ENCODE data around the gene FAM219B.
A peak's percentile ranks its signal among the peaks of the same experiment; 100 is the strongest.
"Not testable (repeated sequence)": the region's sequence is repeated elsewhere in the genome, so short reads cannot be mapped to it uniquely, and the experiment has no call there.

FAM219B gene

DNA sequence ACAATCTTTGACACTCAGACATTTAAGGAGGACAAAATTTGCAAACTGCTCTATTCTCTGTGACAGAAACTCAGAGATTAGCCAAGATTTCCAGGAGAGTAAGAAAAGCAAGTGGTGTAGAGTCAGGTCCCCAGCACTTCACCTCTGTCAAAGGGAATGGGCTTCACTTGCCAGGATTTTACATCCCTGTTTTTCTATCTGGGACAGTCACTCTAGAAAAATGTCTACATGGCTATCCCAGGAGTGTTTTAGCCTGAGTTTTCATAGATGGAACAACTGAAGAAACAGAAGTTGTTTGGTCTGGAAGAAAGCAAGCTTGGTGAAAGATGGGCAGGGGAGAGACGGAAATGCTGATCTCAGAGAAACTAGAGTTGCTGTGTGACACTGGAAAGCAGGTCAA is 3.0 kb downstream of the FAM219B start:
- no peak for DNase-seq (ENCODE audit: low read depth)

- no peak for DNase-seq (ENCODE audit: low read depth)
Measured at GRCh38 chr15:74902295-74903075, 4.2 kb downstream of the FAM219B start.

DNA sequence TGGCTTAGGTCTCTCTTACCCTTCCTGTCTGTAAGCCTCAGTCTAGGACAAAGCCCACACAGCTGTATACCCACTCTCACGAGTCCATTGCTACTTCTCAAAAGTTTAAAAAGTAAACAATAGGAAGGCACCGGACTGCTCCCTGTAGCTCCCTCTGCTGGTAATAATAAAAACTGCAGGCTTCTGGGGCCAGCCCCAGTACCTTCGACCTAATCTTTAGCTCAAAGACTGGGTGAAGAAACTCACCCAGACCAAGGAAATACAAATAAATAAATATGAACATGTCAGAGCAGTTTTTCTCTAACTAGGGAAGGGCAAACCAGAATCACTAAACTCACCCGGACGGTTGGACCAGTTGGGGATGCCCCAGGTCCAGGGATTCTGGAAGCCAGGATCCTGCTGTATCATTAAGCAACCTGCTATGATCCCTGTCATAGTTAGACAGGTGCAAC is 5.0 kb downstream of the FAM219B start:
- peak; percentile 59 for DNase-seq (ENCODE audit: low read depth)

GRCh38 chr15:74897300-74897701 is 9.3 kb downstream of the FAM219B start:
- no peak for DNase-seq (ENCODE audit: low read depth)

DNA sequence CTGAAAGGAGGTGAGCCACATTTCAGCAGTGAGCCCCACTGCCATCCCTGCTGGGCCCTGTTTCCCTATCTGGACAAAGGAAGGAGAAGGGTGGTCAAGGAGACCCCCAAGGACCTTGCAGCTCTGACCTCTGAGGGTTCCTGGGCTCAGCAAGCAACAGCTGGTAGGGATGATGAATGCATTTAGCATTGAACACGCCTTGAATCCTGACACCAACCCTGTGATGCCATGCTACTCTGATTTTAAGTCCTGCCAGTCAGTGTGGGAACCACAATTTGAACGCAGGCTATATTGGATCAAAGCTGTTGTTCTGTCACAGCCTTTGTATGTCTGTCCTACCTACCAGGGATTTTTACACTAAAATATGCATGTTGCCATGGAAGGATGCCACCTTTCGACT is 10.3 kb downstream of the FAM219B start:
- no peak for DNase-seq (ENCODE audit: low read depth)

DNA sequence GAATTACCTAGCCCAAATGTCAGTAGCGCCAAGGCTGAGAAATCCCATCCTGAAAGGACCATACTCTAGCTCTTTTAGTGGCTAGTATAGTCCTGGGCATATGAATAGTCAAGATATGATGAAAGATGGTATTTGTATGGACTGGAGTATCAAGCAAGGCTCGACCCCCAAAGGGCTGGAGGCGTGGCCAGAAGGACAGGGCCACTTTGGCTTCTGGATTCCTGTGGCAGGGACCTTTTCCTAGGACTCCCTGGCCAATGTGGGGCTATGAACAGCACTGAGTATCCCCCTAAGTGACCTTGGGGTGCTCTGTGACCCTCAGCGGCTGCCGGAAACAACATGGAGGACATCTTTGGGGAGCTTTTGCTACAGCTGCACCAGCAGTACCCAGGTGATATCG is 10.8 kb downstream of the FAM219B start:
- DNase-seq (ENCODE audit: low read depth) = no peak

- not testable (repeated sequence) for DNase-seq (ENCODE audit: low read depth)
Measured at GRCh38 chr15:74894383-74894782, 12.3 kb downstream of the FAM219B start.

DNA sequence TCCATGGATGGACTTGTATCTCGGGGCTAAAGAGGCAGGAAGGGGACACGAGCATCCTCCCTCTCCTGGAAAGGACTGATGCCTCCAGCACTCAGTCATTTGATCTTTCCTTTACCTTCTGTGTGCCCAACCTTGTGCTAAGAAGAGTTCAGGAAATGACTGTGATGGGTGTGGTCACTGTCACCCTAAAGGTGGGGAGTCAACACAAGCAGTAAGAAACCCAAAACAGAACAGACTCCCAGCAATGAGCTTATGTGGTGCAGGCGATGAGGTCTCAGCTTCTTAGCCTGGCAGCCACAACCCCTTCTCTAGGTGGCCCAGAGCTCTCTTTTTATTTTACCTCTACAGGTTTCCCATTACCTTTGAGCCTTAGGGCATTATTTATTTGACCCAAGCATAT is 13.0 kb downstream of the FAM219B start:
- DNase-seq (ENCODE audit: low read depth) = no peak

GRCh38 chr15:74892931-74893330 is 13.7 kb downstream of the FAM219B start:
- no peak for DNase-seq (ENCODE audit: low read depth)

- no peak for DNase-seq (ENCODE audit: low read depth)
Measured at GRCh38 chr15:74892313-74892712, 14.3 kb downstream of the FAM219B start.

- DNase-seq (ENCODE audit: low read depth) = no peak
Measured at GRCh38 chr15:74891469-74891868, 15.2 kb downstream of the FAM219B start.

DNA sequence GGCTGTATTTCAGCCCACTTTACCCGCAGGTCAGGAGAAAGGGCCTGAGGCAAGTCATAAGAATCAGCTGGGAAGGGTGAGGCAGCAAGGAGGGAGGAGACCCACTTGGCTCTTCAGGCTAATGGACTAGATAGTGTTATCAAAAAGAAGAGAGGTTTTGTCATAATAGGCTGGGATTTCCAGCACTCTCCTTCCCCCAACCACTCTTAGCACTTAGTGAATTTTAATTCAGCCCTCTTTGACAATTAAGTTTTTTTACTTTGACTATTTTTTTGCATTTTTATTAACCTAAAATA is 16.0 kb downstream of the FAM219B start:
- DNase-seq (ENCODE audit: low read depth) = no peak

GRCh38 chr15:74889883-74890664 is 16.6 kb downstream of the FAM219B start, which contains the start of gene MPI:
TSS of gene MPI (plus strand) at chr15:74890042. CDS start at chr15:74890074, 32 bp downstream.
- peak; percentile 84 for DNase-seq (ENCODE audit: low read depth)

DNA sequence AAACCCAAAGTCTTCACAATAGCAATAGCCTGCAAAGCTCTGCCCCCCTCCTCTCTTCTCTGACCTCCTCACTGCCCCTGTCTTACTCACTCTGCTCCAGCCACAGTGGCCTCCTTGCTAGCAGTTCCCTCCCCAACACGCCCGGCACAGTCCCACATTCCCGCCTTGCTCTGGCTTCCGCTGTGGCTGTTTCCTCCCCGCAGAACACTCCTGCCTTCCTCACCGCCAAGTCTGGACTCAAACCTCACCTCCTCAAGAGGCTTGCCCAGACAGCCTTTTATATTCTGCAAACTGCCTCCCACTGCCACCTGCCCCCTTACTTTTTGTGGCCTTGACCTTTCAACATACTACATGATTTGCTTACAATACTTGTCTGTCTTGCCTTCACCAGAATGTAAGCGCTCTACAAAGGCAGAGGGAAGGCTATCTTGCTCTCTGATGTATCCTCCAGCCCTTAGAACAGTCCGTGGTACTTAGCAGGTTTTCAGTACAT is 17.2 kb downstream of the FAM219B start:
- DNase-seq (ENCODE audit: low read depth) = no peak

- DNase-seq (ENCODE audit: low read depth) = no peak
Measured at GRCh38 chr15:74888716-74889115, 17.9 kb downstream of the FAM219B start.

DNA sequence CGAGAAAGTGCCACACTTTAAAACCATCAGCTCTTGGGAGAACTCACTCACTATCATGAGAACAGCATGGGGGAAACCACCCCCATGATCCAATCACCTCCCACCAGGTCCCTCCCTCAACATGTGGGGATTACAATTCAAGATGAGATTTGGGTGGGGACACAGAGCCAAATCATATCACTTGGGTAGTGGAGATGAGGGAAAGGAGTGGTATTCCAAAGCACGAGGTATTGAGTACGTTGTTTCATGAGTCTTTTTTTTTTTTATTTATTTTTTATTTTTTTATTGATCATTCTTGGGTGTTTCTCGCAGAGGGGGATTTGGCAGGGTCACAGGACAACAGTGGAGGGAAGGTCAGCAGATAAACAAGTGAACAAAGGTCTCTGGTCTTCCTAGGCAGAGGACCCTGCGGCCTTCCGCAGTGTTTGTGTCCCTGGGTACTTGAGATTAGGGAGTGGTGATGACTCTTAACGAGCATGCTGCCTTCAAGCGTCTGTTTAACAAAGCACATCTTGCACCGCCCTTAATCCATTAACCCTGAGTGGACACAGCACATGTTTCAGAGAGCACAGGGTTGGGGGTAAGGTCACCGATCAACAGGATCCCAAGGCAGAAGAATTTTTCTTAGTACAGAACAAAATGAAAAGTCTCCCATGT is 19.0 kb downstream of the FAM219B start:
- not testable (repeated sequence) for DNase-seq (ENCODE audit: low read depth)

GRCh38 chr15:74885461-74885860 is 21.2 kb downstream of the FAM219B start:
- DNase-seq (ENCODE audit: low read depth) = no peak

DNA sequence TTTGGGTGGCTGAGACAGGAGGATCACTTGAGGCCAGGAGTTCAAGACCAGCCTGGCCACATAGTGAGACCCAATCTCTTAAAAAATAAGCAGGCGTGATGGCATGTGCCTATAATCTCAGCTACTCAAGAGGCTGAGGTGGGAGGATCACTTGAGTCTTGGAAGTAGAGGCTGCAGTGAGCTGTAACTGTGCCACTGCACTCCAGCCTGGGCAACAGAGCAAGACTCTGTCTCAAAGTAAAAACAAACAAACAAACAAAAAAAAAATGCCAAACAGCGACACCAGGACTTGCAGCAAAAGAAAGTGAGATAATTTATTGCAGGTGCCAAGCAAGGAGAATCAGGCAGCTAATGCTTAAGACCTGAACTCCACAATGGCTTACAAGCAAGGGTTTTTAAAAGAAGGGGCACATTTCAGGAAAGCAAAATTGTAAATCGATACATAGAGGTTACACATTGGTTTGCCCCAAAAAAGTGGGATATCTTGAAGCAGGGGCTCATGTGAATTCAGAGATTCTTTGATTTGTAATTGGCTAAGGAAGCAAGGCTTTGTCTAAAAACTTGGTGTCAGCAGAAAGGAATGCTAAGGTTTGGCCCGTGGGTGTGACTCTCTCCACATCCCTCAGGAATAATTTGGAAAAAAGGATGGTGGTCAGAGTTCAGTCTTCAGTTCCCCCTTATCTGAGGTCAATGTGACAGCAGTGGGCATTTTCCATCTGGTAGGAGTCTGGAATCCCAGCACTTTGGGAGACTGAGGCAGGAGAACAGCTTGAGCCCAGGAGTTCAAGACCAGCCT is 22.0 kb downstream of the FAM219B start:
- DNase-seq (ENCODE audit: low read depth) = no peak

- DNase-seq (ENCODE audit: low read depth) = no peak
Measured at GRCh38 chr15:74882528-74882927, 24.1 kb downstream of the FAM219B start.

GRCh38 chr15:74878273-74878672 is 28.4 kb downstream of the FAM219B start:
- DNase-seq (ENCODE audit: low read depth) = no peak

DNA sequence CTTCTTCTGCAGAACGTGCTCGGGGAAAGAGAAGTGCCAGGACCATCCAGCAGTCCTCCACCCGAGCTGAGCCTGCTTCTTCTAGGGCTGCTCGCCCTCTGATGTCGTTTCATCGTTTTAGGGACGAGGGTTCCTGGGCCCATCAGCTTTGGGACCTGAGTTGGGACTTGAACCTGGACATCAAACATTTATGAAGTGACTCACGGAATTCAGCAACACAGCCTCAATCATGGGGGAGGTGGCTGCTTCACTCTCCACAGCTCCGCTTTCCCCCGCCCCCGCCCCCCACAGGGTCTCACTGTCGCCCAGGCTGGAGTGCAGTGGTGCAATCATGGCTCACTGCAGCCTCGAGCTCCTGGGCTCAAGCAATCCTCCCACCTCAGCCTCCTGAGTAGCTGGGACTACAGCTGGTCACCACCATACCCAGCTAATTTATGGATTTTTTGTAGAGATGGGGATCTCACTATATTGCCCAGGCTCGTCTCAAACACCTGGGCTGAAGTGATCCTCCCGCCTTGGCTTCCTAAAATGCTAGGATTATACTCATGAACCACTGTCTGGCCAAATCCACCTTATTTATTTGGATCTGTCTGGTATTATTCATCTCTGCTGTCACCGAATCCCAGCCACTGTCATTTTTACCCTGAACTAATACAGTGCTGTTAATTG is 32.8 kb downstream of the FAM219B start:
- no peak for DNase-seq (ENCODE audit: low read depth)
